Posterior cingulate gyrus (tissue), 11 donors: ENCODE results near the gene IGLL1.
"Not testable (repeated sequence)": the region's sequence is repeated elsewhere in the genome, so short reads cannot be mapped to it uniquely, and the experiment has no call there.

Experiments used
- DNase-seq, 10 donors: peaks; one replicate each; pipeline versions ENCODE4 v3.0.0 to v3.0.0-alpha.2; 2020 to 2021; ENCODE audit warnings: mixed read lengths in 3 of 10
- intact Hi-C: fragments of 100-400 bp; cut with DNase I; formaldehyde crosslinking; loops from one replicate; pipeline ENCODE4 v1.15.1; 2023

The IGLL1 gene

DNA sequence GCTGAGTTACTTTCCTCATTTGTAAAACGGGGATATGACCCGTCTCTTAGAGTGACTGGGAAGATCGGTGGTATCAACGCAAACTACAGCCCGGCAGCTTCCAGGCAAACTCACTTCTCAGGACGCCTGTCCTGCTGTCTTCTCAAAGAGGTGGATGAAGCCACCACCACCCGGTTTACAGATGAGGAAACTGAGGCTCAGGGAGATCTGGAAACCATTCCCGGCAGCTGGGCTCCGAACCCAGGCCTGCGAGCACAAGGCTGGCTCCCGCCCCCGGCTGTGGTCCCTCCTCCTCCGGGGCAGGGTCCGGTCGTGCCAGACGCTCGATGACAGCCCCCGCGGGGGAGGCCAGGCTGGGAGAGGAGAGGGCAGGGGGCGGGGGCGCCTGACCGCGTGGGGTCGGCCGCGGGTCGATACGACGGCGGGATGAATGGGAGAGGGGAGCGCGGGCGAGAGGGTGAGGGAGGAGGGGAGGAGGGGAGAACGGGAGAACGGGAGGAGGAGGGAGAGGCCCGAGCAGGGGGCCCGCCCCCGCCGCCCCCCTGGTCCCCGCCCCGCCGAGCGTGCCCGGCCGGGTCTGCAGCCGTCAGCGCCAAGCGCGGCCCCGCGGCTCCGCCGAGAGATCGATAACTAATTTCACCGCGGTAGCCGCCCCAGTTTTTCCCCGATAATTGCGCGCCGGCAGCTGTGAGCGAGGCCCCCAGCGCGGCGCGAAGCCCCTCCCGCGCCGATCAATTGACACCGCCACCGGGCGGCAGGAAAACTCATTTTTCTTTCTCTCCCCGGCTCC, 14.0 kb downstream of the IGLL1 start:
- peak in 2 of 10 donors; percentile 5 to 76 for DNase-seq

DNA sequence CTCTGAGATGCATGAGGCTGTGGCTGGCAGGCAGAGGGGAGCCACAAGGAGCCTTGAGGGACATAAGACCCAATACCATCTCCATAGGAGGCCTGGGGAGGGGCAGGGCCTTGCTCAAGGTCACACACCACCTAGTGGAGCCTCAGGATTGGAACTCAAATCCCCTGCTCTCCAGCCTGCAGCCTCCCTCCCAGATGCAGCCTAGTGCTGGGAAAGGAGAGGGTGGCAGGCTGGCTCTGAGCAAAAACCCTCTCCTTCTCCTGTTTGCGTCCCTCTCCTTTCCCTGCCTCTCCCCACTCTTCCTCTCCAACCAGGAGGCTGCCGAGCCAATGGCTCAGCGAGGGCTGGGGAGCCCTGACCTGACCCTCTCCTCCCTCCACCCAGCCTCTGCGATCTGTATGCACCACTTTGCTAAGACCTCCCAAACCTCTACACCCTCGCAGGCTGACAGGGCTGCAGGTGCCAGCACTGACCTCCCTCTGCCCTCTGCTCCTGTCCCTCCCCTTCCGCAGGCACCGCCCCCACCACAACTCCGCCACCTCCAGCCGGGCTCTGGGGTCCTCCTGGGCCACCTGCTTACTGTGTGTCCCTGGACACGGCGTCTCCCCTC, 14.7 kb downstream of the IGLL1 start:
- intact Hi-C loops, result no loop called here
- peak in 3 of 10 donors; percentile 9 to 76 (median 72) for DNase-seq

More for the DNA sequence above, 14.0 kb downstream of the IGLL1 start:
- intact Hi-C loops, result no loop called here

DNA sequence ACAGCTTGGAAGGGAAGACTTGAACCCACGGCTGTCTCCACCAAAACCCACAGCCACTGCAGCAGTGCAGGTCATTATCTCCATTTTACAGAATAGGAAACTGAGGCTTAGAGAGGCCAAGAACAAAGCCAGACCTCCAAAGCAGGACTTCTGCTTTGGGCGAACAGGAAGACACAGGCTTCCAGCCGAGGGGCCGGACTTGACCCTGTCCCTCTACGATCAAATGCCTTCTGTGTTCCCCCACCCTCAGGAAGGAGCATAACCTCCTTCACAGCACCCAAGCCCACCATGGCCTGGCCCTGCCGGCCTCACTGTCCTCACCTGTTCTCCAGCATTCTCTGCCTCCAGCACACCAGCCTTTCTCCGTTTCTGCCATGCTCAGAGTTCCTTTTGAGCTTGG, 15.8 kb downstream of the IGLL1 start:
- intact Hi-C loops, result no loop called here
- peak in 1 of 10 donors; percentile 54 for DNase-seq

DNA sequence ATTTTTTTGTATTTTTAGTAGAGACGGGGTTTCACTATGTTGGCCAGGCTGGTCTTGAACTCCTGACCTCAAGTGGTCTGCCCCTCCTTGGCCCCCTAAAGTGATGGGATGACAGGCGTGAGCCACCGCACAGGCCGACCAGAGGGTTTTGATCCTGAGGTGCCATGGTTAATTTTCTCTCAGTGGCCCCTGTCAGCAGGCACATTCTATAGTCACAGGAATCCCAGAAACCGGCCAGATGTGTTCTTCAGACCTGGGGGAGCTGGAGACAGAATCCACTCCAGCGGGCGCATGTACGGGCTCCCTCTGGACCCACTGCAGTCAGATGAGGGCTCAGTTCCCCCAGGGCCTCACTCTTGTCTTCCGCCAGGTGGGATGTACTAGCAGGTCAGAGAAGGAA, 17.0 kb downstream of the IGLL1 start:
- intact Hi-C loops, result no loop called here
- DNase-seq, result peak in 1 of 10 donors; percentile 59

DNA sequence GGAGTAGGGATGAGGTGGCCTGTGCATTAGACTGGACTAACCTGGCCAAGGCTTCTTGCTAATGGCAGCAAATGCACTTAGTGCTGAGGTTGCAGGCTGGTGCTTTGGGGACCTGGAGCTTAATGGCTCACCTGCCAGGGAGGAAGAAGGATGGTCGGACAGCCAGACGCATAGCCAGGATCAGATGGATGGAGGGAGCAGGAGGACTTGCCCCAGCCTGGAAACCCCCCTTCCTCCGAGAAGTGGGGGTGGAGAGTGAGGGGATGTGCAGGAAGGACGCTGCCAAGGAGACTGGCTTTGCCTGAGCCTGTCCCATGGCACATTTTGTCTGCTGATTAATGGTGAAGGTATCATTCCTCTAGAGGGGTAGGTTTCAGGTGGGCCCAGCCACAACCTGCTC, 17.9 kb downstream of the IGLL1 start:
- DNase-seq, result peak in 1 of 10 donors; percentile 66
- intact Hi-C loops, result no loop called here

GRCh38 chr22:23561025-23561510, 19.0 kb downstream of the IGLL1 start:
- peak in 1 of 10 donors; percentile 24 for DNase-seq

DNA sequence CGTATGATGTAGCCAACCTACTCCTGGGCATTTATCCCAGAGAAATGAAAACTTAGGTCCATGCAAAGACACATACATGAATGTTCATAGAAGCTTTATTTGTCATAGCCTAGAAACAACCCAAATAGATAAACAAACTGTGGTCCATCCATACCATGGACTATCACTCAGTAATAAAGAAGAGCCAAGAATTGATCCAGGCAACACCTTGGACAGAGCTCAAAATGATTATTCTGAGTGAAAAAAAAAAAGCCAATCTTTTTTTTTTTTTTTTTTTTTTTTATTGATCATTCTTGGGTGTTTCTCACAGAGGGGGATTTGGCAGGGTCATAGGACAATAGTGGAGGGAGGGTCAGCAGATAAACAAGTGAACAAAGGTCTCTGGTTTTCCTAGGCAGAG, 19.9 kb downstream of the IGLL1 start:
- DNase-seq, intact Hi-C loops: not testable (repeated sequence)

More at GRCh38 chr22:23561025-23561510, 19.0 kb downstream of the IGLL1 start:
- intact Hi-C loops, result not testable (repeated sequence)

GRCh38 chr22:23557467-23557866, 22.6 kb downstream of the IGLL1 start:
- intact Hi-C loops, result no loop called here
- DNase-seq, result peak in 1 of 10 donors; percentile 4

DNA sequence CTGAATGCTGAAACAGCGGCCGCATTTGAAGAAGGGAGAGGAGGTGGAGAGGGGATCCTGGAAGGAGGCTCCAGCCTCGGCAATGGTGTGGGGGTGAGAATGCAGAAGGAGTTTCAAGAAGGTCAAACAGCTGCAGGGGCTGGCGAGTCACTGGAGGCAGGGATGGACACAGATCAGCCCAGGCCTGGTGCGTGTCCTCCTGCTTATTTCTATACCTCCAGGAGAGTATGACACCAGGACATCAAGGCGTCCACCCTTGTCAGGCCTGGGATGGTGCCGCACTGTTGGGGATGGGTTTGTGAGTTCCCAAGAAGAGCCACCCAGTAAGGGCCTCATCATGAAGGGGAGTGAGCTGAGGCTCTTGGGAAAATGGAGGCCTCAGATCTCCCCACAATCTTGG, 23.1 kb downstream of the IGLL1 start:
- DNase-seq, result peak in 2 of 10 donors; percentile 55 to 67
- intact Hi-C loops, result no loop called here

DNA sequence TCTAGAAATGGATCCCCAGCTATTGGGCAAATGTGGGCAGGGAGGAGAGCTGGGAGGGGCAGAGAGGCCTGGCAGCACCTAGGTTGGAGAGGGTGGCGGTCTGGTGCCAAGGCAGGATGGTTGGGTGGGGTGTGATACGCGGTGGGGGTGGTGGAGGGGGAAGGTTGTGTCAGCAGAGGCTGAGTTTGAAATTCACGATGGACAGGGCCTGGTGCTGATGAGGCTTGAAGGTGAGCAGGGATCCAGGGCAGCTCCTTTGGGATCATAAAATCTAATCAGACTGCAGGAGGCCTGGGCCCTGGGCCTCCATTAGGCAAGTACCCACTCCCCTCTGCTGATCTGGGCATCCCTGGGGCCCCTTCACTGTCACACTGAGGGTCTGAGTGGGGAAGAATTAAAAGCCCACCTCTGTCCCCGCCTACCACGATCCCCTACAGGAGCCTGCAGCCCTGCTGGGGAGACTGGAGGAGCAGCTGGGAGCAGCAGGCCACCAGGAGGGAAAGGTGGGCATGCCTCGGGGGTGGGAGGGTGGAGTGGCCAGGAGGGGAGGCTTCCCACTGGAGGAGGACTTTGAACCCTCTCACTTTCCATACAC, 24.0 kb downstream of the IGLL1 start:
- DNase-seq, result peak in 3 of 10 donors; percentile 2 to 51 (median 47)
- intact Hi-C loops, result no loop called here

DNA sequence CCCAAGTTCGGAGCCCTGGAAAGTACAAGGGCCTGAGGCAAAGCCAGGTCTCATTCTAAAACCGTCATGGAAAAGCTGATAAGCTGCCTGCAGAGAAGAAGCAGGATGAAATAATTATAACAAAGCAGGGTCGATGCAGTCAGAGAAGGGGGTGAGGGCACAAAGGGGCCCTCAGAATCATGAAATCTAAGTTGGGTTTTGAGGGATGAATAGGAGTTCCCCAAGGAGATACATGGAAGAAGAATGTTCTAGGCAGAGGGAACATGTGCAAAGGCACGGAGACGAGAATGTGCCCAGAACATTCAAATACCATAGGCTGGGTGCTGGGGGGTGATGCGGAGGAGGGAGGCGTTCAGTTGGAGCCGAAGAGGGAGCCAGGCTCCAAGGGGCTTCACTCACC, 25.0 kb downstream of the IGLL1 start:
- DNase-seq, result peak in 1 of 10 donors; percentile 17
- intact Hi-C loops, result no loop called here

DNA sequence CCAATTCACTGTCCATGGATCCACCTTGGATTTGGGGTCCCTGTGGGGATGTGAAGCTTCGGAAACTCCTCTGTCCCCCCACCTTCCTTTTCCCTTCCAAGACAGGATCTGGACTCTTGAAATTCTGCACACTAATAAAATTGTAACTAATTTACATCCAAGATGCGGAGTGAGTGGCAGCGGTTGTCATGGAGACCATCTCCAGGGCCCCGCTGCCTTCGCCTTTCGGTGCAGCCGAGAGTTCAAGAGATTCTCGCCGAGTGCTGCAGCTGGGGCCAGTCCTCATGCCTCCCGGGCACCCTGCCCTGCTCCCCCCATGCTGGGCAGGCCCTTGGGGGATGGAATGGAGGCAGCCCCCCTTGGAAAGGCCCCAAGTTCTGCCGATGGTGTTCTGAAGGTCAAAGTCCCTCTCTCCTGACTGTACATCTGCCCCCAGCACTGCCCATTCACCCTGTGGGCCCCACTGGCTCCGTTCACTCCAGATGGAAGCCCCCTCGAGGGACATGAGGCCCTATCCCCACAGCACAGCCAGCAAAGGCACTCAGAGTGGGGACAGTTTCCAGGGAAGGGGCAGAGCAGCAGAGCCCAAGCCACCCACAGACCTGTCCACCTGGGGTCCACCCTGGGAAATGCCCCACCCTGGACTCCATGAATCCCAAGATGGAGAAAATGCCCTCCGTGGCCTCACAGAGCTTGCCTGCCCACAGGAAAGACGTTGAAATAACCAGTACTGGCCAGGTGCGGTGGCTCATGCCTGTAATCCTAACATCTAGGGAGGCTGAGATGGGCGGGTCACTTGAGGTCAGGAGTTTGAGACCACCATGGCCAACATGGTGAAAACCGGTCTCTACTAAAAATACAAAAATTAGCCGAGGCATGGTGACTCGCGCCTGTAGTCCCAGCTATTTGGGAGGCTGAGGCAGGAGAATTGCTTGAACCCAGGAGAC, 25.9 kb downstream of the IGLL1 start:
- intact Hi-C loops, result no loop called here
- peak in 4 of 10 donors; percentile 27 to 85 (median 56) for DNase-seq

- peak in 1 of 10 donors; percentile 43 for DNase-seq
- intact Hi-C loops, result no loop called here
Measured at GRCh38 chr22:23553438-23553837, 26.7 kb downstream of the IGLL1 start.

DNA sequence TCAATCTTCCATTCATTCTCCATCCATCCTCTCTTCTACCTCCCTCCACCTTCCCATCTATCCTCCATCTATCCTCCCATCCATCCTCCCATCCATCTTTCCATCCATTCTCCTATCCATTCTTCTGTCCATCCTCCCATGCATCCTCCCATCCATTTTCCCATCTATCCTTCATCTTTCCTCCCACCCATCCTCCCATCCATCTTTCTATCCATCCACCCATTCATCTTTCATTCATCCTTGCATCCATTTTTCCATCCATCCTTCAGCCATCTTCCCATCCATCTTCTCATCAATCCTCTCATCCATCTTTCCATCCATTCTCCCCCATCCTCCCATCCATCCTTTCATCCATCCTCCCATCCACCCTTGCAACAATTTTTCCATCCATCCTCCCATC, 27.5 kb downstream of the IGLL1 start:
- intact Hi-C loops, result no loop called here
- no peak for DNase-seq

GRCh38 chr22:23551385-23551784, 28.7 kb downstream of the IGLL1 start:
- intact Hi-C loops, result no loop called here
- DNase-seq, result no peak

GRCh38 chr22:23550049-23550650, 29.9 kb downstream of the IGLL1 start:
- intact Hi-C loops, result no loop called here

GRCh38 chr22:23549198-23549595, 30.9 kb downstream of the IGLL1 start:
- intact Hi-C loops, result no loop called here

More at GRCh38 chr22:23550049-23550650, 29.9 kb downstream of the IGLL1 start:
- DNase-seq, result no peak

DNA sequence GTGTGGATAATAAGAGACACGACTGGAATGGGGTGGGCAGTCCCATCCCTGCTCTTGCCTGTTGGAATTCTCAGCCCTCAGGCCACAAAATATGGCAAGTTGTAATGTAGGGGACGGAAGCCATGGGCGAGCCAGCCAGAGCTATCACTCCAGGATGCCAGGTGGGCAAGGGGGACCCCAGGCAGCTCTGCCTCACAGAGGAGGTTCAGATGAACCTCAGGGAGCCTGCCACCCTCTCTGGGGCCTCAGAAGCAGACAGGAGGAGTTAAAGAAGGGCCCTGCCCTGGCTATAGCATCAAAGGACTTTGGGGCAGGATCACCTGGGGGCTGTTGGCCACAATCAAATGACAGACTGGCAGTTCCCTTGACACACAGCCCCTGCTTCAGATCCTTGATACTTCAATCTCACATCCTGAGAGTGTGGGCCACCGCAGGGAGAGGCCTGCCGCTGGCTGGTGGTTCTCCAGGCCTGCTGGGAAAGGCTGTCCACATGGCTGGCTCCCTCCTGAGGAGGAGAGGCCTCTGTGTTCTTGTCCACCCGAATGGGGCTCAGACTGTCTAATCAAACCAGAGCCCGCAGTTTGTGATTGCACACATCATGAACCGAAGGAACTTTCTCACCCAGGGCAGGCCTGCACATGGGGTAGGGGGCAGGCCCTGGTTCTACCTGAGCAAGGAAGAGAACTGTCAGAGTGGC, 31.4 kb downstream of the IGLL1 start:
- intact Hi-C loops, result no loop called here
- DNase-seq, result peak in 3 of 10 donors; percentile 7 to 62 (median 15)

More at GRCh38 chr22:23549198-23549595, 30.9 kb downstream of the IGLL1 start:
- peak in 3 of 10 donors; percentile 2 to 51 (median 33) for DNase-seq
